Spinal cord (tissue), 10 donors: ENCODE data around the gene TGM1. TPM values are rescaled to one million over a fixed set of nuclear protein-coding genes. Genes with fewer than 3 reads are reported as not detected.

ENCODE experiments used
- DNase-seq, 6 donors: peaks; one replicate each; pipeline versions ENCODE4 v3.0.0 to v3.0.0-alpha.2; 2013 to 2015; ENCODE audit warnings: low spot score in 6 of 6, low read depth in 4 of 6
- H3K27ac ChIP-seq: one replicate; pipeline ENCODE4 v1.5.1; 2013; ENCODE audit warnings: low read depth, low read length, control low read depth
- H3K27me3 ChIP-seq: one replicate; pipeline ENCODE4 v1.6.1; 2013; ENCODE audit warnings: low read length; ENCODE audit not compliant: control insufficient read depth, insufficient read depth
- H3K36me3 ChIP-seq: one replicate; pipeline ENCODE4 v1.6.1; 2013; ENCODE audit warnings: low read length; ENCODE audit not compliant: control insufficient read depth, insufficient read depth
- H3K4me1 ChIP-seq: one replicate; pipeline ENCODE4 v1.6.1; 2013; ENCODE audit warnings: low read length; ENCODE audit not compliant: control insufficient read depth, insufficient read depth
- H3K4me3 ChIP-seq: one replicate; pipeline ENCODE4 v1.5.1; 2013; ENCODE audit warnings: low read depth, low read length, control low read depth
- H3K9me3 ChIP-seq: one replicate; pipeline ENCODE4 v1.6.1; 2013; ENCODE audit warnings: low read length; ENCODE audit not compliant: control insufficient read depth, insufficient read depth
- WGBS: methylation state at CpG from one replicate; pipeline ENCODE4 v1.1.5; 2013; ENCODE audit warnings: missing lambda C conversion rate; ENCODE audit not compliant: insufficient coverage; 5-methylcytosine and 5-hydroxymethylcytosine counted together
- polyA plus RNA-seq, 2 donors: library from polyadenylated mRNA; unstranded; fragments of 120-200 nt; gene quantifications; one replicate each; pipeline ENCODE4 v1.2.1, GENCODE V29; 2013; ENCODE audit not compliant: insufficient read length in 2 of 2
- total RNA-seq, 2 donors: library from RNA; depleted of rRNA in 1 of 2; stranded (reverse); fragments of 120-200 nt in 1 of 2; fragments of >200 nt in 1 of 2; gene quantifications; one replicate each; pipeline versions ENCODE4 v1.2.3 to v1.2.4, GENCODE V29; 2013 to 2014
- donor health status: healthy.

TGM1 gene
- total and polyA plus RNA-seq, 4 donors: 0.99 to 6.2 (median 5.5) TPM

GRCh38 chr14:24263848-24264247, 871 bp upstream of the TGM1 start:
- 82% methylated on average over 3 of the region's 6 CpGs for WGBS
- DNase-seq: no peak
- H3K36me3 ChIP-seq: peaks cover 79% of the 10 kb centered on the region

GRCh38 chr14:24261969-24262327, 1.0 kb downstream of the TGM1 start:
- H3K4me1 ChIP-seq: no peaks in the 10 kb centered on the region
- H3K4me3 ChIP-seq: no peak overlapping the region
- H3K36me3 ChIP-seq: peaks cover 71% of the 10 kb centered on the region
- WGBS: 87% methylated on average over 19 of the region's 19 CpGs
- DNase-seq: no peak
- H3K27ac ChIP-seq: no peak overlapping the region
- no peaks in the 10 kb centered on the region for H3K9me3 ChIP-seq
- no peaks in the 10 kb centered on the region for H3K27me3 ChIP-seq

More at GRCh38 chr14:24263848-24264247, 871 bp upstream of the TGM1 start:
- H3K27me3 ChIP-seq: no peaks in the 10 kb centered on the region
- no peak overlapping the region for H3K27ac ChIP-seq
- no peak overlapping the region for H3K4me3 ChIP-seq
- H3K4me1 ChIP-seq: no peaks in the 10 kb centered on the region
- no peaks in the 10 kb centered on the region for H3K9me3 ChIP-seq

GRCh38 chr14:24261256-24261968, 1.6 kb downstream of the TGM1 start:
- H3K27me3 ChIP-seq: no peaks in the 10 kb centered on the region
- no peaks in the 10 kb centered on the region for H3K4me1 ChIP-seq
- H3K4me3 ChIP-seq: no peak overlapping the region
- H3K9me3 ChIP-seq: no peaks in the 10 kb centered on the region
- no peak for DNase-seq
- 92% methylated on average over 17 of the region's 20 CpGs for WGBS
- no peak overlapping the region for H3K27ac ChIP-seq
- H3K36me3 ChIP-seq: peaks cover 68% of the 10 kb centered on the region

GRCh38 chr14:24260780-24261157, 2.2 kb downstream of the TGM1 start:
- Histone ChIP-seq H3K4me3 (no peak overlapping the region), H3K9me3 (no peaks in the 10 kb centered on the region), H3K36me3 (peaks cover 67% of the 10 kb centered on the region), H3K27ac (no peak overlapping the region), H3K4me1 (no peaks in the 10 kb centered on the region), H3K27me3 (no peaks in the 10 kb centered on the region)
- WGBS: 83% methylated on average over 2 of the region's 4 CpGs
- DNase-seq: no peak

GRCh38 chr14:24260026-24260779, 2.8 kb downstream of the TGM1 start:
- DNase-seq: no peak
- Histone ChIP-seq H3K9me3 (no peaks in the 10 kb centered on the region), H3K36me3 (peaks cover 67% of the 10 kb centered on the region), H3K4me1 (no peaks in the 10 kb centered on the region), H3K27me3 (no peaks in the 10 kb centered on the region), H3K27ac (no peak overlapping the region), H3K4me3 (no peak overlapping the region)
- WGBS: 87% methylated on average over 12 of the region's 16 CpGs

GRCh38 chr14:24259282-24260025, 3.5 kb downstream of the TGM1 start:
- Histone ChIP-seq H3K9me3 (no peaks in the 10 kb centered on the region), H3K4me1 (no peaks in the 10 kb centered on the region), H3K36me3 (peaks cover 68% of the 10 kb centered on the region), H3K27ac (no peak overlapping the region), H3K4me3 (no peak overlapping the region), H3K27me3 (no peaks in the 10 kb centered on the region)
- peak in 1 of 6 donors; percentile 55 for DNase-seq
- WGBS: 91% methylated on average over 11 of the region's 16 CpGs

GRCh38 chr14:24258548-24259265, 4.3 kb downstream of the TGM1 start:
- Histone ChIP-seq H3K27ac (no peak overlapping the region), H3K4me3 (no peak overlapping the region), H3K36me3 (peaks cover 70% of the 10 kb centered on the region), H3K4me1 (no peaks in the 10 kb centered on the region), H3K9me3 (no peaks in the 10 kb centered on the region), H3K27me3 (no peaks in the 10 kb centered on the region)
- 92% methylated on average over 18 of the region's 18 CpGs for WGBS
- DNase-seq: no peak

GRCh38 chr14:24258119-24258518, 4.9 kb downstream of the TGM1 start:
- Histone ChIP-seq H3K27ac (no peak overlapping the region), H3K9me3 (no peaks in the 10 kb centered on the region), H3K4me3 (no peak overlapping the region), H3K4me1 (no peaks in the 10 kb centered on the region), H3K36me3 (peaks cover 66% of the 10 kb centered on the region), H3K27me3 (no peaks in the 10 kb centered on the region)
- DNase-seq: no peak
- WGBS: 100% methylated on average over 1 of the region's 9 CpGs

GRCh38 chr14:24256960-24257359, 6.0 kb downstream of the TGM1 start:
- H3K4me3 ChIP-seq: no peak overlapping the region
- DNase-seq: no peak
- WGBS: 78% methylated on average over 4 of the region's 4 CpGs
- no peaks in the 10 kb centered on the region for H3K4me1 ChIP-seq
- peaks cover 64% of the 10 kb centered on the region for H3K36me3 ChIP-seq
- no peak overlapping the region for H3K27ac ChIP-seq
- no peaks in the 10 kb centered on the region for H3K27me3 ChIP-seq
- H3K9me3 ChIP-seq: no peaks in the 10 kb centered on the region
